ENCODE measurements around the gene CYP27A1. TPM values are rescaled to one million over a fixed set of nuclear protein-coding genes. Genes with fewer than 3 reads are reported as not detected.

The CYP27A1 gene
- total and polyA plus RNA-seq, 2 of the 8 experiments (the other 6 are each of a cell fraction or from before 2014, with no cell fraction given), result 5.4 to 14.7 TPM

- H4K5ac ChIP-seq (ENCODE audit: insufficient read length, low read depth, low read length), result no peak overlapping the region
- H2BK5ac ChIP-seq (ENCODE audit: low read depth, low read length), result no peak overlapping the region
- H3K9me3 ChIP-seq (ENCODE audit: insufficient read depth in 2 of 2, low read depth in 1 of 2, low read length in 1 of 2), result no peaks in the 10 kb centered on the region
- H2AFZ ChIP-seq (ENCODE audit: low read length), result no peak overlapping the region
- H2BK12ac ChIP-seq (ENCODE audit: low read depth, low read length), result no peak overlapping the region
- no peaks in the 10 kb centered on the region; a peak in 1 of 7 replicates for H3K4me1 ChIP-seq (replicated peaks in 1 of 4; ENCODE audit: control insufficient read depth in 3 of 4, insufficient read depth in 4 of 4, low read length in 3 of 4)
- H3K56ac ChIP-seq (replicated peaks; ENCODE audit: insufficient read length, low read depth, low read length), result no peak overlapping the region
- H3K4me2 ChIP-seq (ENCODE audit: insufficient read depth in 1 of 2, low read depth in 2 of 2, low read length in 2 of 2), result no peak overlapping the region
- POLR2A ChIA-PET (ENCODE audit: partially characterized antibody), result interaction anchor here (2.3 kb wide), 1 partner anchor 12 kb away, joined by 5 read pairs; no protein-coding TSS in a partner anchor
- no peaks in the 10 kb centered on the region for H3K36me3 ChIP-seq (ENCODE audit: control insufficient read depth in 2 of 4, insufficient read depth in 4 of 4, low read length in 3 of 4)
- TF ChIP-seq MAFK (IDR thresholded peaks at IDR 0.05; ENCODE audit: low read depth, low read length) (no peak), CTBP2 (IDR thresholded peaks at IDR 0.05; ENCODE audit: borderline replicate concordance, insufficient read depth, insufficient read length, low read length) (no peak), TAF7 (optimal IDR thresholded peaks at IDR 0.05; ENCODE audit: borderline replicate concordance, low read depth, low read length) (no peak), SRF (IDR thresholded peaks at IDR 0.05; ENCODE audit: low read depth, low read length) (no peak), TAF1 (IDR thresholded peaks at IDR 0.05; ENCODE audit: low read depth, low read length) (no peak), CEBPB (IDR thresholded peaks at IDR 0.05; ENCODE audit: low read depth, low read length) (no peak), GABPA (IDR thresholded peaks at IDR 0.05; ENCODE audit: borderline replicate concordance, insufficient read depth, low read length) (no peak)
- FAIRE-seq (no peak), DNase-seq (ENCODE audit: low read depth in 1 of 2, low spot score in 2 of 2) (no peak)
- peaks cover 2% of the 10 kb centered on the region; the same call in 1 of the 2 replicates for H3K23me2 ChIP-seq (ENCODE audit: low read depth, low read length)
- no peak overlapping the region for H4K91ac ChIP-seq (replicated peaks; ENCODE audit: insufficient read length, low read length)
- peaks cover 0 to 4% (median 0%) of the 10 kb centered on the region in 4 experiments; a peak in 1 of 7 replicates for H3K27me3 ChIP-seq (replicated peaks in 1 of 4; ENCODE audit: control insufficient read depth in 3 of 4, extremely low read depth in 1 of 4, insufficient read depth in 3 of 4, low read length in 3 of 4)
- H4K8ac ChIP-seq (ENCODE audit: extremely low read depth, insufficient read depth, low read length), result no peak overlapping the region
- no peak overlapping the region for H3K9ac ChIP-seq (replicated peaks in 1 of 4; ENCODE audit: extremely low read depth in 1 of 4, low read depth in 3 of 4, low read length in 3 of 4)
- H3K79me2 ChIP-seq (ENCODE audit: control insufficient read depth in 1 of 2, insufficient read depth in 2 of 2, low read length in 2 of 2), result no peaks in the 10 kb centered on the region
- CTCF ChIA-PET (ENCODE audit: partially characterized antibody), result interaction anchor here (0.9 to 2.6 kb wide), 5 partner anchors 11 to 71 kb away, joined by 3 to 9 read pairs (median 4); no protein-coding TSS in a partner anchor
- H3K27ac ChIP-seq (ENCODE audit: low read depth, low read length), result no peak overlapping the region
- H3K4ac ChIP-seq (replicated peaks; ENCODE audit: insufficient read length, low read depth, low read length), result no peak overlapping the region
- H3K23ac ChIP-seq (ENCODE audit: insufficient read length), result no peak overlapping the region
- no peak overlapping the region for H3K4me3 ChIP-seq (ENCODE audit: extremely low read depth in 1 of 4, insufficient read depth in 2 of 4, low read depth in 3 of 4, low read length in 4 of 4)
- H2BK20ac ChIP-seq (ENCODE audit: low read length), result no peak overlapping the region
- H4K20me1 ChIP-seq (replicated peaks in 1 of 2; ENCODE audit: control insufficient read depth in 1 of 2, insufficient read depth in 2 of 2, low read length in 2 of 2), result no peaks in the 10 kb centered on the region
- no peak overlapping the region for H2AK5ac ChIP-seq (ENCODE audit: low read depth, low read length)
- H2BK15ac ChIP-seq (ENCODE audit: low read length), result no peak overlapping the region
- 84% methylated on average over 14 of the region's 14 CpGs; no CpG with 5 or more reads in 1 of the 2 experiments for WGBS, 2 experiments (ENCODE audit: extremely low coverage in 1 of 2, insufficient coverage in 1 of 2, insufficient read length in 1 of 2, insufficient replicate concordance in 2 of 2, low coverage in 1 of 2, low lambda C conversion rate in 2 of 2, missing lambda C conversion rate in 1 of 2)
- H3K18ac ChIP-seq (ENCODE audit: extremely low read depth, low read length), result no peak overlapping the region
- H2BK120ac ChIP-seq (replicated peaks; ENCODE audit: low read depth, low read length), result no peak overlapping the region
- no peaks in the 10 kb centered on the region; the same call in 1 of the 2 replicates for H3K79me1 ChIP-seq (ENCODE audit: low read depth, low read length)
- H3K14ac ChIP-seq (ENCODE audit: insufficient read length), result no peak overlapping the region
Measured at GRCh38 chr2:218827701-218828476, 45.9 kb downstream of the CYP27A1 start.
